ENCODE measurements around the gene NT5DC2.

Gene NT5DC2

GRCh38 chr3:52487788-52488691 is 45.6 kb downstream of the NT5DC2 start:
- DNase-seq (ENCODE audit: low spot score): no peak

DNA sequence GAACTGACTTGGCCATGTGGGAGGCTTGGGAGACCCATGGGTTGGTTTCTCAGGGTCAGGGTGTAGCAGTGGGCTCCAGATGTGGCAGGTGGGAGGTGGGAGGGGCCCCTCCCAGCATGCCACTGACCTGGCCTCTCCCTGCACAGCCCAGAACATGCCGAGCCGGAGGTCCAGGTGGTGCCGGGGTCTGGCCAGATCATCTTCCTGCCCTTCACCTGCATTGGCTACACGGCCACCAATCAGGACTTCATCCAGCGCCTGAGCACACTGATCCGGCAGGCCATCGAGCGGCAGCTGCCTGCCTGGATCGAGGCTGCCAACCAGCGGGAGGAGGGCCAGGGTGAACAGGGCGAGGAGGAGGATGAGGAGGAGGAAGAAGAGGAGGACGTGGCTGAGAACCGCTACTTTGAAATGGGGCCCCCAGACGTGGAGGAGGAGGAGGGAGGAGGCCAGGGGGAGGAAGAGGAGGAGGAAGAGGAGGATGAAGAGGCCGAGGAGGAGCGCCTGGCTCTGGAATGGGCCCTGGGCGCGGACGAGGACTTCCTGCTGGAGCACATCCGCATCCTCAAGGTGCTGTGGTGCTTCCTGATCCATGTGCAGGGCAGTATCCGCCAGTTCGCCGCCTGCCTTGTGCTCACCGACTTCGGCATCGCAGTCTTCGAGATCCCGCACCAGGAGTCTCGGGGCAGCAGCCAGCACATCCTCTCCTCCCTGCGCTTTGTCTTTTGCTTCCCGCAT is 46.4 kb downstream of the NT5DC2 start:
- DNase-seq (ENCODE audit: low spot score): no peak

GRCh38 chr3:52484680-52485461 is 48.8 kb downstream of the NT5DC2 start:
- no peak for DNase-seq (ENCODE audit: low spot score)

DNA sequence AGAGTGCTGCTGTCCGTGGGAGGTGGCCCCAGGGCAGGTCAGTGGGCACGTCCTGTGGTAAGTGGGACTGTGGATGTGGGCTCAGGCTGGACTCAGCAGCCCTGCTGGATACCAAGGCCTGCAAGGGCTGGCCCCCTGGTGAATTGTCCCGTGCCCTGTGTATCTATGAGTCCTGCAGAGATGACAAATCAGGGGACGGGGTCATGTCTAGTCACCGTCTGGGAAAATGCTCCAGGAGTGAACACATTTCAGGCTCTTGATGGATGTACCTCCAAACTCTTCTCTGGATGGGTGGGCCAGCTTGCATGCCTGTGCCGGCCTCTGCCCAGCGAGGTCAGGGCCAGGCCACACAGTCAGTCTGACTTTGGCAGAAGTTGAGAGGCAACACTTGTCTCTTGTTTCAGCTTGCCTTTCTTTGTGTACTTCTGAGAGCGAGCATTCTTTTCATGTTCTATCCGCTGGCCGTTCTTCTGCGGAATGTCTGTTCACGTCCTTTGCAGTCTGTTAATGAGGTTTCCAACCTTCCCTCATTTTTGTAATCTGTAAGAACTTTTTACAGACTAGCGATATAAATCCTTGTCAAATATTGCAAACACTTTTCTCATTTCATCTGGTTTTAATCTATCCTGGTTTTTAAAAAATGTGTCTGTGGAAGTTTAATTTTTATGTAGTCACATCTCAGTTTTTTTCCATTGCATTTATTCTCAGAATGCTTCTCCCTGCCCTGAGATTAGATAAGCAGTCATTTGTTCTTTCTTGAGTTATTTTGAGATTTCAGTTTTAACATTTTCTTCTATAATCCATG is 49.9 kb downstream of the NT5DC2 start:
- no peak for DNase-seq (ENCODE audit: low spot score)

DNA sequence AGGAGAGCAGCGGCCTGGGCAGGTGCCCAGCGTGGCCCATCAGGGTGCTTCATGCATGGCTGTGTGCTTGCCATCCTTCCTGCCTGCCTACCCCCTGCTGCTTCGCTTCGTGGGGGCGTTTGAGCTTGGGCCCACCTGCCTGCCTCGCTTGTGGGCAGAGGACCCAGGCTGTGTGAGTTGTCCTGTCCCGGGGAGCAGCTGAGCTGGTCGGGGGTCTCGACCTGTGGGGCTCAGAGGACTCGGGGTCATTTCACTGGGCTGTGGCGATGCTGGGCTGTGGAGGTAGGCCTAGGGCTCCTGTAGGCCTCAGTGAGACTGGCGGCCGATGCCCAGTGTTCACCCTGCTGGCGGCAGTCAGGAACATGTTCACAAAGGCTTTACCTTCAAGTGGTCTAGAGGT is 50.6 kb downstream of the NT5DC2 start:
- no peak for DNase-seq (ENCODE audit: low spot score)

GRCh38 chr3:52481819-52482521 is 51.7 kb downstream of the NT5DC2 start:
- DNase-seq (ENCODE audit: low spot score): no peak

GRCh38 chr3:52480768-52481715 is 52.6 kb downstream of the NT5DC2 start:
- no peak for DNase-seq (ENCODE audit: low spot score)

- no peak for DNase-seq (ENCODE audit: low spot score)
These were observed 53.6 kb downstream of the NT5DC2 start for GRCh38 chr3:52479877-52480575.

- DNase-seq (ENCODE audit: low spot score): no peak
These were observed 54.4 kb downstream of the NT5DC2 start for GRCh38 chr3:52479037-52479876.

GRCh38 chr3:52477796-52478095 is 55.9 kb downstream of the NT5DC2 start:
- no peak for DNase-seq (ENCODE audit: low spot score)

GRCh38 chr3:52477076-52477795 is 56.4 kb downstream of the NT5DC2 start:
- DNase-seq (ENCODE audit: low spot score): no peak
